DND-41 (cell line): ENCODE measurements around the gene EMP1.

Source experiments
- ATAC-seq: fragments of 200-7000 bp; cut with Tn5 transposase; 3 replicates; pipeline ENCODE4 v1.9.1; 2021; ENCODE audit warnings: low read depth; ENCODE audit not compliant: insufficient read depth
- DNase-seq: peaks from one replicate; pipeline ENCODE4 v3.0.0-alpha.2; 2020
- H2AFZ ChIP-seq: 2 replicates; pipeline ENCODE4 v1.6.0; 2012; ENCODE audit warnings: low read depth, low read length
- H3K27ac ChIP-seq: 2 replicates; pipeline ENCODE4 v1.5.1; 2012; ENCODE audit warnings: low read length, inconsistent platforms
- H3K27me3 ChIP-seq: fragments of 200-600 bp; sonication (generic); 2 replicates; pipeline ENCODE4 v1.6.0; 2012; ENCODE audit warnings: low read length, mild to moderate bottlenecking, inconsistent platforms; ENCODE audit not compliant: insufficient read depth, poor library complexity
- H3K36me3 ChIP-seq: 2 replicates; pipeline ENCODE4 v1.5.1; 2012; ENCODE audit warnings: low read length, inconsistent platforms; ENCODE audit not compliant: insufficient read depth
- H3K4me1 ChIP-seq: 2 replicates; pipeline ENCODE4 v1.5.1; 2012; ENCODE audit warnings: mild to moderate bottlenecking, low read length; ENCODE audit not compliant: insufficient read depth
- H3K4me2 ChIP-seq: 2 replicates; pipeline ENCODE4 v1.6.0; 2012; ENCODE audit warnings: mild to moderate bottlenecking, moderate library complexity, low read length, inconsistent platforms; ENCODE audit not compliant: insufficient read depth
- H3K4me3 ChIP-seq, 2 experiments: fragments of 200-600 bp in 1 of 2; shearing (Covaris generic) in 1 of 2; 2 replicates each; pipeline ENCODE4 v1.5.1; 2012 to 2016; ENCODE audit warnings: inconsistent platforms in 2 of 2, low read length in 2 of 2, mild to moderate bottlenecking in 2 of 2, low read depth in 1 of 2, moderate library complexity in 1 of 2
- H3K79me2 ChIP-seq: 2 replicates; pipeline ENCODE4 v1.6.0; 2012; ENCODE audit warnings: low read length, inconsistent platforms; ENCODE audit not compliant: insufficient read depth
- H3K9ac ChIP-seq: 2 replicates; pipeline ENCODE4 v1.6.0; 2012; ENCODE audit warnings: low read depth, mild to moderate bottlenecking, inconsistent platforms, low read length, moderate library complexity
- H3K9me3 ChIP-seq: 2 replicates; pipeline ENCODE4 v1.5.1; 2012; ENCODE audit warnings: low read length, moderate library complexity, mild to moderate bottlenecking, inconsistent platforms; ENCODE audit not compliant: insufficient read depth, severe bottlenecking
- H4K20me1 ChIP-seq: 2 replicates; pipeline ENCODE4 v1.6.0; 2012; ENCODE audit warnings: low read length; ENCODE audit not compliant: insufficient read depth
- EZH2 ChIP-seq: IDR thresholded peaks from 3 replicates; pipeline ENCODE4 v1.6.1; 2012; ENCODE audit warnings: borderline replicate concordance, low read depth, mild to moderate bottlenecking, moderate library complexity, low read length, inconsistent platforms; ENCODE audit not compliant: severe bottlenecking
- TF ChIP-seq, protein P1 (sequence below): IDR thresholded peaks from 2 replicates; pipeline ENCODE4 v1.5.1; 2012; ENCODE audit warnings: borderline replicate concordance, low read length, moderate library complexity, mild to moderate bottlenecking; ENCODE audit not compliant: poor library complexity, severe bottlenecking; ENCODE audit errors: extremely low read depth

The EMP1 gene

DNA sequence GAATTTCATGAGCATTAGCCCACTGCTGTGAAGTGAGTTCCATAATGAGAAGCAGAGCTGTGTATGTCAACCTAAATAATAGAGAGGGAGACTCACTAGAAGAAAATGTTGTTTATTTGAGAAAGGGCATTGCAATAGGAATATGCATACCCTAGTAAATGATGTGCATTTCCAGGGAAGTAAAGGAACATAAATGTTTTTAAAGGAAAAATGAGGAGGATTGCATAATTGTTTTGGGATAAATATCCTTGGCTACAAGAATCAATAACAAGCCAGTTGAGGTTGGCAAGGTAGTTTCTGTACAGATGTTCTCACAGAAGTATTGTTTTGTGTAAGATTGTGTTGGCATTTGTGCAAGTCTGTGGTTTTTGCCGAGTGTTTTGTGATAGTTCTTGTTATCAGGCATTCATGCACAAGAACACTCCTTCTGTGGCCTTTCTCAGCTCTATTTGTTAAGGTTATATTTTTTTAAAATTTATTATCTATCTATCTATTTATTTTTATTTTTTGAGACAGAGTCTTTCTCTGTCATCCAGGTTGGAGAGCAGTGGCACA, 47.1 kb downstream of the EMP1 start:
- H3K4me1 ChIP-seq, result no peaks in the 10 kb centered on the region
- no peaks in the 10 kb centered on the region for H4K20me1 ChIP-seq
- ATAC-seq (no peak), DNase-seq (no peak)
- H3K4me2 ChIP-seq, result no peak overlapping the region
- H3K4me3 ChIP-seq, result no peak overlapping the region
- TF ChIP-seq, protein P1, sequence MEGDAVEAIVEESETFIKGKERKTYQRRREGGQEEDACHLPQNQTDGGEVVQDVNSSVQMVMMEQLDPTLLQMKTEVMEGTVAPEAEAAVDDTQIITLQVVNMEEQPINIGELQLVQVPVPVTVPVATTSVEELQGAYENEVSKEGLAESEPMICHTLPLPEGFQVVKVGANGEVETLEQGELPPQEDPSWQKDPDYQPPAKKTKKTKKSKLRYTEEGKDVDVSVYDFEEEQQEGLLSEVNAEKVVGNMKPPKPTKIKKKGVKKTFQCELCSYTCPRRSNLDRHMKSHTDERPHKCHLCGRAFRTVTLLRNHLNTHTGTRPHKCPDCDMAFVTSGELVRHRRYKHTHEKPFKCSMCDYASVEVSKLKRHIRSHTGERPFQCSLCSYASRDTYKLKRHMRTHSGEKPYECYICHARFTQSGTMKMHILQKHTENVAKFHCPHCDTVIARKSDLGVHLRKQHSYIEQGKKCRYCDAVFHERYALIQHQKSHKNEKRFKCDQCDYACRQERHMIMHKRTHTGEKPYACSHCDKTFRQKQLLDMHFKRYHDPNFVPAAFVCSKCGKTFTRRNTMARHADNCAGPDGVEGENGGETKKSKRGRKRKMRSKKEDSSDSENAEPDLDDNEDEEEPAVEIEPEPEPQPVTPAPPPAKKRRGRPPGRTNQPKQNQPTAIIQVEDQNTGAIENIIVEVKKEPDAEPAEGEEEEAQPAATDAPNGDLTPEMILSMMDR, result no peak
- H2AFZ ChIP-seq, result no peak overlapping the region
- no peak overlapping the region for H3K9ac ChIP-seq
- no peaks in the 10 kb centered on the region for H3K9me3 ChIP-seq
- H3K27me3 ChIP-seq, result peaks cover 20% of the 10 kb centered on the region
- H3K79me2 ChIP-seq, result no peaks in the 10 kb centered on the region
- H3K27ac ChIP-seq, result no peak overlapping the region
- no peaks in the 10 kb centered on the region for H3K36me3 ChIP-seq

DNA sequence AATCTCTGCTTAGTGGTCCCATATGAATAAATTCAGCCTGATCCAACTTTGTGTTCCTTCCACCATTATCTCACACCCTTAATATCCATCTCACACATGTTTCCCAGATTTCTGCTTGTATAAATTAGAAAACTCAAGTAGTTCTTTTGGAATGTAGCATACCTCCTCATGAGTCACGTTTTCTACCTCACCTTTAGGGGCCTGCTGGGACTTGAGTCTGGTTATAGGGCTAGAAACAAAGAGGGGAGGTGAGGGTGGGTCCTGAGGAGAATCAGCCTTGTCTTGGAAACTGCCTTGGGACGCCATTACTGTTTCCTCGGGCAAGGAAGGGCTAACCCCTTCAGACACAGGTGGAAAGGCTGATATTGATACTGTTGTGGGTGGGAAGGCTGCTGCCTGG, 51.1 kb downstream of the EMP1 start:
- no peak overlapping the region for H3K9ac ChIP-seq
- no peak overlapping the region for H3K4me2 ChIP-seq
- H3K9me3 ChIP-seq, result no peaks in the 10 kb centered on the region
- no peaks in the 10 kb centered on the region for H3K4me1 ChIP-seq
- DNase-seq (no peak), ATAC-seq (no peak)
- H3K36me3 ChIP-seq, result no peaks in the 10 kb centered on the region
- H3K4me3 ChIP-seq, result no peak overlapping the region
- H3K27ac ChIP-seq, result no peak overlapping the region
- TF ChIP-seq, protein P1, result no peak
- TF ChIP-seq EZH2, result no peak
- H3K27me3 ChIP-seq, result peaks cover 14% of the 10 kb centered on the region
- no peaks in the 10 kb centered on the region for H4K20me1 ChIP-seq
- H3K79me2 ChIP-seq, result no peaks in the 10 kb centered on the region
- no peak overlapping the region for H2AFZ ChIP-seq

DNA sequence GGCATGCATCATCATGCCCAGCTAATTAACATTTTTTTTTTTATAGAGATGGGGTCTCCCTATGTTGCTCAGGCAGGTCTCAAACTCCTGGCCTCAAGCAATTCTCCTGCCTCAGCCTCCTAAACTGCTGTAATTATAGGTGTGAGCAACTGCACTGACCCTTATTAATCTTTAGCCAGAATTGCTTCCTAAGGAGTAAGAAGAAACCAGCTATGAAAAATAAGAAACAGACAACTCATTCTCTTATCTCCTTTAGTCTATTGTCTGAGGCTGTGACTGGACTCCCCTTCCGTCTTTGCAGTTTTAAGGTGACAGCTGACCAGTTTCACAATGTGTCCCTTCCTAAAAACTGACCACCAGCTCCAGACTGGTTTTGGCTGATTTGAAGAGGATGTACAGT, 52.4 kb downstream of the EMP1 start:
- no peak overlapping the region for H2AFZ ChIP-seq
- H3K9me3 ChIP-seq, result no peaks in the 10 kb centered on the region
- no peak overlapping the region for H3K4me2 ChIP-seq
- no peak overlapping the region for H3K4me3 ChIP-seq
- no peak overlapping the region for H3K27ac ChIP-seq
- no peaks in the 10 kb centered on the region for H4K20me1 ChIP-seq
- H3K9ac ChIP-seq, result no peak overlapping the region
- peaks cover 14% of the 10 kb centered on the region for H3K27me3 ChIP-seq
- H3K4me1 ChIP-seq, result no peaks in the 10 kb centered on the region
- no peaks in the 10 kb centered on the region for H3K36me3 ChIP-seq
- TF ChIP-seq EZH2, result no peak
- TF ChIP-seq, protein P1, result no peak
- ATAC-seq (no peak), DNase-seq (no peak)
- no peaks in the 10 kb centered on the region for H3K79me2 ChIP-seq

DNA sequence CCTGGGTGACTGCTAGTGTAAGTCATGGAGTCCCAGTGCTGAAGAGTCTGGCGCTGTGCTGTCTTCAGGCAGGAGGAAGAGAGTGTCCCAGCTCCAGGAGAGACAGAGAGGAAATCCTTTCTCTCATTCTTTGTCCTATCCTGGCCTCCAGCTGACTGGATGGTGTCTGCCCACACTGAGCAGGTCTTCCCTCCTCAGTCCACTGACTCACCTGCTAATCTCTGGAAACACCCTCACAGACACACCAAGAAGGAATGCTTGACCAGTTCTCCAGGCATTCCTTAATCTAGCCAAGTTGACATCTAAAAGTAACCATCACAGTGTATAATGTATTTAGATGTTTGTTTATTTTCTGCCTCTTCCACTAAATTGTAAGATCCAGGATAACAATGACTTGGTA, 53.9 kb downstream of the EMP1 start:
- no peak for DNase-seq
- Histone ChIP-seq H3K4me2 (no peak overlapping the region), H4K20me1 (no peaks in the 10 kb centered on the region), H3K9me3 (no peaks in the 10 kb centered on the region), H3K79me2 (no peaks in the 10 kb centered on the region), H2AFZ (no peak overlapping the region), H3K4me3 (no peak overlapping the region), H3K36me3 (no peaks in the 10 kb centered on the region), H3K27ac (no peak overlapping the region), H3K4me1 (no peaks in the 10 kb centered on the region; the same call in 1 of the 2 replicates), H3K9ac (no peak overlapping the region), H3K27me3 (peaks cover 14% of the 10 kb centered on the region)
- no peak for TF ChIP-seq EZH2
- TF ChIP-seq, protein P1, result no peak
- ATAC-seq, result no peak
